ENCODE measurements around the gene IL36RN.

- TF ChIP-seq EZH2 (optimal IDR thresholded peaks at IDR 0.05; ENCODE audit: low read depth, low read length) (no peak), CTCF (IDR thresholded peaks at IDR 0.05; ENCODE audit: low read length) (no peak)
Observed at GRCh38 chr2:113052396-113052917, 6.5 kb upstream of the IL36RN start, which contains the start of gene IL36B.

Data from MM.1S (cell line).